IMR-90 (cell line): ENCODE measurements around the gene RTCB.

Source experiments
- BHLHE40 ChIP-seq: fragments of 150-350 bp; IDR thresholded peaks from 2 replicates; pipeline ENCODE4 v1.6.1; 2016; ENCODE audit warnings: mild to moderate bottlenecking, low read depth, low read length
- CEBPB ChIP-seq: IDR thresholded peaks from 2 replicates; pipeline ENCODE4 v1.6.1; 2012; ENCODE audit warnings: low read depth, low read length, improper control_type of control experiment
- CHD1 ChIP-seq: IDR thresholded peaks from 2 replicates; pipeline ENCODE4 v1.6.1; 2012; ENCODE audit warnings: low read depth, low read length, improper control_type of control experiment
- CTCF ChIP-seq: conservative IDR thresholded peaks from 2 replicates; pipeline ENCODE4 v1.5.1; 2012; ENCODE audit warnings: mild to moderate bottlenecking, low read depth, low read length, improper control_type of control experiment
- ELK1 ChIP-seq: fragments of 150-350 bp; IDR thresholded peaks from 2 replicates; pipeline ENCODE4 v1.6.1; 2016; ENCODE audit warnings: low read depth, mild to moderate bottlenecking, low read length, moderate library complexity, borderline replicate concordance
- MAFK ChIP-seq: IDR thresholded peaks from 2 replicates; pipeline ENCODE4 v1.6.1; 2012; ENCODE audit warnings: low read depth, low read length, improper control_type of control experiment
- MAZ ChIP-seq: IDR thresholded peaks from 2 replicates; pipeline ENCODE4 v1.6.1; 2012; ENCODE audit warnings: low read depth, mild to moderate bottlenecking, low read length, improper control_type of control experiment, moderate library complexity, borderline replicate concordance
- MXI1 ChIP-seq: IDR thresholded peaks from 2 replicates; pipeline ENCODE4 v1.6.1; 2012; ENCODE audit warnings: low read depth, mild to moderate bottlenecking, low read length, moderate library complexity, borderline replicate concordance
- NFE2L2 ChIP-seq: fragments of 150-350 bp; IDR thresholded peaks from 2 replicates; pipeline ENCODE4 v1.6.1; 2016; ENCODE audit warnings: low read depth, mild to moderate bottlenecking, low read length
- POLR2A ChIP-seq: IDR thresholded peaks from 2 replicates; pipeline ENCODE4 v1.6.1; 2012; ENCODE audit warnings: mild to moderate bottlenecking, low read depth, low read length
- RCOR1 ChIP-seq: IDR thresholded peaks from 2 replicates; pipeline ENCODE4 v1.6.1; 2012; ENCODE audit warnings: mild to moderate bottlenecking, low read length, improper control_type of control experiment; ENCODE audit not compliant: insufficient replicate concordance
- RFX5 ChIP-seq: IDR thresholded peaks from 2 replicates; pipeline ENCODE4 v1.8.0; 2012; ENCODE audit warnings: low read depth, mild to moderate bottlenecking, low read length, moderate library complexity
- USF2 ChIP-seq: fragments of 150-350 bp; IDR thresholded peaks from 2 replicates; pipeline ENCODE4 v1.6.1; 2017; ENCODE audit warnings: mild to moderate bottlenecking, antibody characterized with exemption, low read length, low read depth

- TF ChIP-seq CTCF (no peak), POLR2A (no peak), MXI1 (no peak), NFE2L2 (no peak), CHD1 (no peak), MAFK (no peak), ELK1 (no peak), USF2 (no peak), RCOR1 (no peak), MAZ (no peak), CEBPB (no peak), BHLHE40 (no peak), RFX5 (no peak)
Measured at GRCh38 chr22:32417906-32418305, 5.9 kb upstream of the RTCB start.
